Esophagus squamous epithelium (tissue), 5 donors: ENCODE measurements around the gene GALE. TPM values are rescaled to one million over a fixed set of nuclear protein-coding genes. Genes with fewer than 3 reads are reported as not detected.
A peak's percentile ranks its signal among the peaks of the same experiment; 100 is the strongest.

Experiments used
- DNase-seq: peaks from one replicate; lab custom pipeline; 2025; lab: John Stamatoyannopoulos, UW
- H3K27ac ChIP-seq, 4 donors: fragments of 200-600 bp; sonication (generic); one replicate each; pipeline ENCODE4 v1.5.1; 2016 to 2019; ENCODE audit warnings: mild to moderate bottlenecking in 1 of 4
- H3K27me3 ChIP-seq, 4 donors: fragments of 200-600 bp; sonication (generic); 1 replicate in 3 of 4; 2 replicates in 1 of 4; pipeline versions ENCODE4 v1.5.1 to v1.6.0; 2017 to 2021; ENCODE audit warnings: antibody characterized with exemption in 1 of 4
- H3K36me3 ChIP-seq, 3 donors: fragments of 200-600 bp; sonication (generic); one replicate each; pipeline ENCODE4 v1.5.1; 2016 to 2019
- H3K4me1 ChIP-seq, 3 donors: fragments of 200-600 bp; sonication (generic); one replicate each; pipeline ENCODE4 v1.5.1; 2017 to 2019
- H3K4me3 ChIP-seq, 4 donors: fragments of 200-600 bp; sonication (generic); 1 replicate in 3 of 4; 2 replicates in 1 of 4; pipeline ENCODE4 v1.5.1; 2016 to 2019; ENCODE audit warnings: mild to moderate bottlenecking in 2 of 4, moderate library complexity in 1 of 4
- H3K9me3 ChIP-seq, 3 donors: fragments of 200-600 bp; sonication (generic); one replicate each; pipeline ENCODE4 v1.5.1; 2016 to 2019
- POLR2A ChIP-seq, 4 donors: fragments of 450-650 bp; IDR thresholded peaks; one replicate each; pipeline ENCODE4 v1.6.1; 2017; ENCODE audit warnings: antibody characterized with exemption in 4 of 4, mild to moderate bottlenecking in 4 of 4, moderate library complexity in 3 of 4
- WGBS, 2 donors: methylation state at CpG; one replicate each; pipeline ENCODE4 v1.1.5; 2018; 5-methylcytosine and 5-hydroxymethylcytosine counted together
- intact Hi-C: fragments of 100-400 bp; cut with DNase I; formaldehyde crosslinking; loops from one replicate; pipeline ENCODE4 v1.15.0; 2022
- total RNA-seq, 4 donors: library from RNA; depleted of rRNA; stranded (reverse); fragments of >200 nt; gene quantifications; one replicate each; pipeline ENCODE4 v1.1.0, GENCODE V29; 2016
- TF ChIP-seq, protein P1 (sequence below), 6 experiments: fragments of 450-650 bp in 4 of 6; fragments of 200-600 bp in 2 of 6; sonication (generic) in 2 of 6; IDR thresholded peaks; one replicate each; pipeline ENCODE4 v1.5.1; 2016 to 2019; ENCODE audit warnings: antibody characterized with exemption in 6 of 6, mild to moderate bottlenecking in 4 of 6, moderate library complexity in 4 of 6
- donor health status: DM: yes; HTN: yes; CAD: no.

The GALE gene
- total RNA-seq, 4 donors from 2014 or later, result 55.1 to 81.0 (median 60.4) TPM

- Histone ChIP-seq H3K36me3 (peaks cover 67 to 100% (median 83%) of the 10 kb centered on the region in 3 donors), H3K4me3 (no peak overlapping the region), H3K9me3 (no peaks in the 10 kb centered on the region), H3K4me1 (peaks cover 0 to 19% (median 0%) of the 10 kb centered on the region in 3 donors), H3K27ac (no peak overlapping the region), H3K27me3 (no peaks in the 10 kb centered on the region)
- no peak for DNase-seq
- TF ChIP-seq, protein P1, sequence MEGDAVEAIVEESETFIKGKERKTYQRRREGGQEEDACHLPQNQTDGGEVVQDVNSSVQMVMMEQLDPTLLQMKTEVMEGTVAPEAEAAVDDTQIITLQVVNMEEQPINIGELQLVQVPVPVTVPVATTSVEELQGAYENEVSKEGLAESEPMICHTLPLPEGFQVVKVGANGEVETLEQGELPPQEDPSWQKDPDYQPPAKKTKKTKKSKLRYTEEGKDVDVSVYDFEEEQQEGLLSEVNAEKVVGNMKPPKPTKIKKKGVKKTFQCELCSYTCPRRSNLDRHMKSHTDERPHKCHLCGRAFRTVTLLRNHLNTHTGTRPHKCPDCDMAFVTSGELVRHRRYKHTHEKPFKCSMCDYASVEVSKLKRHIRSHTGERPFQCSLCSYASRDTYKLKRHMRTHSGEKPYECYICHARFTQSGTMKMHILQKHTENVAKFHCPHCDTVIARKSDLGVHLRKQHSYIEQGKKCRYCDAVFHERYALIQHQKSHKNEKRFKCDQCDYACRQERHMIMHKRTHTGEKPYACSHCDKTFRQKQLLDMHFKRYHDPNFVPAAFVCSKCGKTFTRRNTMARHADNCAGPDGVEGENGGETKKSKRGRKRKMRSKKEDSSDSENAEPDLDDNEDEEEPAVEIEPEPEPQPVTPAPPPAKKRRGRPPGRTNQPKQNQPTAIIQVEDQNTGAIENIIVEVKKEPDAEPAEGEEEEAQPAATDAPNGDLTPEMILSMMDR (IDR thresholded peaks at IDR 0.05), result no peak
- no peak for TF ChIP-seq POLR2A (IDR thresholded peaks at IDR 0.05)
- intact Hi-C loops, result no loop called here
- 90% methylated on average over 2 of the region's 3 CpGs; no CpG with 5 or more reads in 1 of the 2 donors for WGBS, 2 donors
Observed at GRCh38 chr1:23756676-23757075, 43.9 kb downstream of the GALE start.

GRCh38 chr1:23752909-23753308 lies 47.6 kb downstream of the GALE start:
- no peaks in the 10 kb centered on the region for H3K9me3 ChIP-seq
- no peak for TF ChIP-seq POLR2A (IDR thresholded peaks at IDR 0.05)
- TF ChIP-seq, protein P1 (IDR thresholded peaks at IDR 0.05), result no peak
- no peak overlapping the region for H3K4me3 ChIP-seq
- H3K27ac ChIP-seq, result no peak overlapping the region
- H3K27me3 ChIP-seq, result no peaks in the 10 kb centered on the region
- peaks cover 0 to 10% (median 0%) of the 10 kb centered on the region in 3 donors for H3K4me1 ChIP-seq
- intact Hi-C loops, result no loop called here
- peaks cover 63 to 91% (median 81%) of the 10 kb centered on the region in 3 donors for H3K36me3 ChIP-seq
- 80 to 95% methylated on average over 1 of the region's 1 CpG for WGBS, 2 donors
- no peak for DNase-seq

DNA sequence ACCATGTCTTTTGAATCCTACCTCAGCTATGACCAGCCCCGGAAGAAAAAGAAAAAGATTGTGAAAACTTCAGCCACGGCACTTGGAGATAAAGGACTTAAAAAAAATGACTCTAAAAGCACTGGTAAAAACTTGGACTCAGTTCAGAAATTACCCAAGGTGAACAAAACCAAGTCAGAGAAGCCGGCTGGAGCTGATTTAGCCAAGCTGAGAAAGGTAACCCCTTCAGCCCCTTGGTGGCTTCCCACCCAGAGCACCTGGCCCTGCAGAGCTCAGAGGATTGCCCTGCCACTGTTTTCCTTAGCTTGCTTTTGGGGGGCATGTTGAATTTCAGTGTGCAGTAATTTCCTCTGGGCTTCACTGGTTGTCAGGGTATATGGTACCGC lies 48.7 kb downstream of the GALE start:
- H3K4me1 ChIP-seq, result peaks cover 0 to 21% (median 6%) of the 10 kb centered on the region in 3 donors
- H3K27ac ChIP-seq, result no peak overlapping the region
- WGBS, 2 donors, result 78 to 88% methylated on average over 4 of the region's 4 CpGs
- H3K36me3 ChIP-seq, result peaks cover 60 to 80% (median 72%) of the 10 kb centered on the region in 3 donors
- intact Hi-C loops, result no loop called here
- no peak overlapping the region for H3K4me3 ChIP-seq
- TF ChIP-seq POLR2A (IDR thresholded peaks at IDR 0.05), result no peak
- TF ChIP-seq, protein P1 (IDR thresholded peaks at IDR 0.05), result no peak
- DNase-seq, result no peak
- no peaks in the 10 kb centered on the region for H3K27me3 ChIP-seq
- H3K9me3 ChIP-seq, result no peaks in the 10 kb centered on the region

DNA sequence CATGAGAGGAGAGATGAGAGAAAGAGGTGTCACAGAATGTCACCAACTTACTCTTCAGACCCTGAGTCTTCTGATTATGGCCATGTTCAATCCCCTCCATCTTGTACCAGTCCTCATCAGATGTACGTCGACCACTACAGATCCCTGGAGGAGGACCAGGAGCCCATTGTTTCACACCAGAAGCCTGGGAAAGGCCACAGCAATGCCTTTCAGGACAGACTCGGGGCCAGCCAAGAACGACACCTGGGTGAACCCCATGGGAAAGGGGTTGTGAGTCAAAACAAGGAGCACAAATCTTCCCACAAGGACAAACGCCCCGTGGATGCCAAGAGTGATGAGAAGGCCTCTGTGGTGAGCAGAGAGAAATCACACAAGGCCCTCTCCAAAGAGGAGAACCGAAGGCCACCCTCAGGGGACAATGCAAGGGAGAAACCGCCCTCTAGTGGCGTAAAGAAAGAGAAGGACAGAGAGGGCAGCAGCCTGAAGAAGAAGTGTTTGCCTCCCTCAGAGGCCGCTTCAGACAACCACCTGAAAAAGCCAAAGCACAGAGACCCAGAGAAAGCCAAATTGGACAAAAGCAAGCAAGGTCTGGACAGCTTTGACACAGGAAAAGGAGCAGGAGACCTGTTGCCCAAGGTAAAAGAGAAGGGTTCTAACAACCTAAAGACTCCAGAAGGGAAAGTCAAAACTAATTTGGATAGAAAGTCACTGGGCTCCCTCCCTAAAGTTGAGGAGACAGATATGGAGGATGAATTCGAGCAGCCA lies 49.3 kb downstream of the GALE start:
- no peak for DNase-seq
- H3K27ac ChIP-seq, result no peak overlapping the region
- H3K27me3 ChIP-seq, result no peaks in the 10 kb centered on the region
- no peak overlapping the region for H3K4me3 ChIP-seq
- TF ChIP-seq, protein P1 (IDR thresholded peaks at IDR 0.05), result peak; percentile 6 to 57 (median 40)
- no peak for TF ChIP-seq POLR2A (IDR thresholded peaks at IDR 0.05)
- WGBS, 2 donors, result 56 to 64% methylated on average over 9 of the region's 11 CpGs
- no peaks in the 10 kb centered on the region for H3K9me3 ChIP-seq
- intact Hi-C loops, result no loop called here
- peaks cover 54 to 80% (median 67%) of the 10 kb centered on the region in 3 donors for H3K36me3 ChIP-seq
- H3K4me1 ChIP-seq, result peaks cover 0 to 27% (median 6%) of the 10 kb centered on the region in 3 donors

GRCh38 chr1:23748016-23748415 lies 52.5 kb downstream of the GALE start:
- H3K9me3 ChIP-seq, result no peaks in the 10 kb centered on the region
- H3K27me3 ChIP-seq, result no peaks in the 10 kb centered on the region
- H3K4me1 ChIP-seq, result peaks cover 0 to 48% (median 25%) of the 10 kb centered on the region in 3 donors
- H3K36me3 ChIP-seq, result peaks cover 24 to 53% (median 35%) of the 10 kb centered on the region in 3 donors
- WGBS, 2 donors, result 71 to 72% methylated on average over 3 of the region's 3 CpGs
- intact Hi-C loops, result no loop called here
- no peak overlapping the region for H3K27ac ChIP-seq
- DNase-seq, result no peak
- no peak overlapping the region for H3K4me3 ChIP-seq
- TF ChIP-seq POLR2A (IDR thresholded peaks at IDR 0.05), result no peak
- TF ChIP-seq, protein P1 (IDR thresholded peaks at IDR 0.05), result no peak
